Smooth muscle cell (in vitro differentiated cells): ENCODE measurements around the gene AFF4. TPM values are rescaled to one million over a fixed set of nuclear protein-coding genes. Genes with fewer than 3 reads are reported as not detected.
A peak's percentile ranks its signal among the peaks of the same experiment; 100 is the strongest.

Source experiments
- DNase-seq: peaks from one replicate; lab custom pipeline; 2025; ENCODE audit not compliant: unreplicated experiment; lab: John Stamatoyannopoulos, UW
- H2AFZ ChIP-seq: fragments of 200-600 bp; sonication (generic); 2 replicates; pipeline ENCODE4 v1.6.0; 2016; ENCODE audit warnings: antibody characterized with exemption, low read depth, mild to moderate bottlenecking
- H3F3A ChIP-seq: fragments of 200-600 bp; sonication (generic); 2 replicates; pipeline ENCODE4 v1.6.0; 2017; ENCODE audit warnings: antibody characterized with exemption, low read depth
- H3K27ac ChIP-seq: fragments of 200-600 bp; sonication (generic); 2 replicates; pipeline ENCODE4 v1.5.1; 2016; ENCODE audit warnings: low read depth, mild to moderate bottlenecking
- H3K27me3 ChIP-seq: fragments of 200-600 bp; sonication (generic); 2 replicates; pipeline ENCODE4 v1.6.1; 2016; ENCODE audit warnings: low read depth, mild to moderate bottlenecking
- H3K36me3 ChIP-seq: fragments of 200-600 bp; sonication (generic); 2 replicates; pipeline ENCODE4 v1.5.1; 2016; ENCODE audit warnings: low read depth
- H3K4me1 ChIP-seq: fragments of 200-600 bp; sonication (generic); 2 replicates; pipeline ENCODE4 v1.5.1; 2016; ENCODE audit warnings: low read depth
- H3K4me2 ChIP-seq: fragments of 200-600 bp; sonication (generic); 2 replicates; pipeline ENCODE4 v1.6.0; 2016; ENCODE audit warnings: mild to moderate bottlenecking
- H3K4me3 ChIP-seq: fragments of 200-600 bp; sonication (generic); 2 replicates; pipeline ENCODE4 v1.5.1; 2016; ENCODE audit warnings: mild to moderate bottlenecking
- H3K79me2 ChIP-seq: fragments of 200-600 bp; sonication (generic); 2 replicates; pipeline ENCODE4 v1.6.0; 2016; ENCODE audit warnings: low read depth, mild to moderate bottlenecking
- H3K9ac ChIP-seq: fragments of 200-600 bp; sonication (generic); 2 replicates; pipeline ENCODE4 v1.6.0; 2016; ENCODE audit warnings: low read depth
- H3K9me3 ChIP-seq: fragments of 200-600 bp; sonication (generic); replicated peaks from 2 replicates; pipeline ENCODE4 v1.5.1; 2016; ENCODE audit warnings: low read depth
- H4K20me1 ChIP-seq: fragments of 200-600 bp; sonication (generic); 2 replicates; pipeline ENCODE4 v1.6.0; 2016; ENCODE audit warnings: low read depth
- WGBS: methylation state at CpG from one replicate; pipeline ENCODE4 v1.1.7; 2016; ENCODE audit warnings: low lambda C conversion rate; 5-methylcytosine and 5-hydroxymethylcytosine counted together
- polyA plus RNA-seq: library from polyadenylated mRNA; unstranded; fragments of >200 nt; fragmentation: Nextera tagmentation; extraction: Ambion mirVana; gene quantifications from 2 replicates; pipeline ENCODE4 v1.2.1, GENCODE V29; 2016
- total RNA-seq: library from RNA; depleted of rRNA; stranded (reverse); fragments of >200 nt; gene quantifications from 2 replicates; pipeline ENCODE4 v1.2.3, GENCODE V29; 2014
- TF ChIP-seq, protein P1 (sequence below): fragments of 200-600 bp; sonication (generic); IDR thresholded peaks from 2 replicates; pipeline ENCODE4 v1.5.1; 2017; ENCODE audit warnings: borderline replicate concordance, mild to moderate bottlenecking, antibody characterized with exemption; ENCODE audit not compliant: insufficient read depth, poor library complexity, severe bottlenecking

The AFF4 gene
- total and polyA plus RNA-seq, 2 experiments from 2014 or later = 27.8 to 137 TPM

DNA sequence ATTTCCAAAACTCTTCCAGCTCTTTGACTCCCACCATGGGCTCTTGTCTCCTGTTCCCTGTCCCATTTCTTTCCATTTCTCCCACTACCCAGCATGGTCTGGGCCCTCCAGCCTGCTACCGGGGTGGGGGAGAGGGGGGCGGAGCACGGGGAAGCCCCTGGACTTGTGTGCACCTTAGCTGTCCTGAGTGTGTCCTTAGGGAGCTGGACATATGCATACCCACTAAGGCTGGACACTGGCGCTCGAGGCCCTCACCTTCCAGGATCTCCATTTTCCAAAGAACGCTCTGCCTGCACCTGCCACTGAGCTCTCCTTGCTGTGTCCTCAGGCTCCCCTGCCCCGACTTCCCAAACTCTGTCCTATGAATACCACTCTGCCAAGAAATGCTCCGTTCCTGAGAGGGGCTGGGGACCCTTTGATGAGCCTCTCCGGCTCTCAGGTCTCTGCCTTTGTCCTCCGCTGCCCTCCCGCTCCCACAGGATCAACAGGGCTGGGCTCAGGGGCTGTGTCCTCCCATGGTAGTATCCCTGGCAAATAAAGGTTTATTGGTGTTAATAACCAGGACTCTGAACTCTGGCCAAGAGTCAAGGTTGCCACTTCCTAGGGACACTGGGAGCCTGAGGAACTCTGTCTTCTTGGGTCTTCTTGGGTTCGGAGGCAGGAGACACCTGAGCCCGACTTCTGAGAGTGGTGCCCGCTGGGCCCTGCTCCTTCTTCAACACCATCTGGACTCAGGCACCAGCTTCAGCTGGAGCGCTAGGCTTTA, 132.2 kb downstream of the AFF4 start:
- no peaks in the 10 kb centered on the region for H3K36me3 ChIP-seq
- H3K27ac ChIP-seq = no peak overlapping the region
- H4K20me1 ChIP-seq = no peaks in the 10 kb centered on the region
- 89% methylated on average over 15 of the region's 15 CpGs for WGBS
- peaks cover under 1% of the 10 kb centered on the region for H3K4me1 ChIP-seq
- H3K4me2 ChIP-seq = peak overlapping the region; percentile 90
- DNase-seq = no peak
- H3K9ac ChIP-seq = no peak overlapping the region
- no peaks in the 10 kb centered on the region for H3K9me3 ChIP-seq
- TF ChIP-seq, protein P1, sequence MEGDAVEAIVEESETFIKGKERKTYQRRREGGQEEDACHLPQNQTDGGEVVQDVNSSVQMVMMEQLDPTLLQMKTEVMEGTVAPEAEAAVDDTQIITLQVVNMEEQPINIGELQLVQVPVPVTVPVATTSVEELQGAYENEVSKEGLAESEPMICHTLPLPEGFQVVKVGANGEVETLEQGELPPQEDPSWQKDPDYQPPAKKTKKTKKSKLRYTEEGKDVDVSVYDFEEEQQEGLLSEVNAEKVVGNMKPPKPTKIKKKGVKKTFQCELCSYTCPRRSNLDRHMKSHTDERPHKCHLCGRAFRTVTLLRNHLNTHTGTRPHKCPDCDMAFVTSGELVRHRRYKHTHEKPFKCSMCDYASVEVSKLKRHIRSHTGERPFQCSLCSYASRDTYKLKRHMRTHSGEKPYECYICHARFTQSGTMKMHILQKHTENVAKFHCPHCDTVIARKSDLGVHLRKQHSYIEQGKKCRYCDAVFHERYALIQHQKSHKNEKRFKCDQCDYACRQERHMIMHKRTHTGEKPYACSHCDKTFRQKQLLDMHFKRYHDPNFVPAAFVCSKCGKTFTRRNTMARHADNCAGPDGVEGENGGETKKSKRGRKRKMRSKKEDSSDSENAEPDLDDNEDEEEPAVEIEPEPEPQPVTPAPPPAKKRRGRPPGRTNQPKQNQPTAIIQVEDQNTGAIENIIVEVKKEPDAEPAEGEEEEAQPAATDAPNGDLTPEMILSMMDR = no peak
- H3F3A ChIP-seq = no peaks in the 10 kb centered on the region
- peak overlapping the region; percentile 72 for H2AFZ ChIP-seq
- H3K27me3 ChIP-seq = peaks cover 2% of the 10 kb centered on the region
- no peaks in the 10 kb centered on the region for H3K79me2 ChIP-seq
- H3K4me3 ChIP-seq = peak overlapping the region; percentile 73

DNA sequence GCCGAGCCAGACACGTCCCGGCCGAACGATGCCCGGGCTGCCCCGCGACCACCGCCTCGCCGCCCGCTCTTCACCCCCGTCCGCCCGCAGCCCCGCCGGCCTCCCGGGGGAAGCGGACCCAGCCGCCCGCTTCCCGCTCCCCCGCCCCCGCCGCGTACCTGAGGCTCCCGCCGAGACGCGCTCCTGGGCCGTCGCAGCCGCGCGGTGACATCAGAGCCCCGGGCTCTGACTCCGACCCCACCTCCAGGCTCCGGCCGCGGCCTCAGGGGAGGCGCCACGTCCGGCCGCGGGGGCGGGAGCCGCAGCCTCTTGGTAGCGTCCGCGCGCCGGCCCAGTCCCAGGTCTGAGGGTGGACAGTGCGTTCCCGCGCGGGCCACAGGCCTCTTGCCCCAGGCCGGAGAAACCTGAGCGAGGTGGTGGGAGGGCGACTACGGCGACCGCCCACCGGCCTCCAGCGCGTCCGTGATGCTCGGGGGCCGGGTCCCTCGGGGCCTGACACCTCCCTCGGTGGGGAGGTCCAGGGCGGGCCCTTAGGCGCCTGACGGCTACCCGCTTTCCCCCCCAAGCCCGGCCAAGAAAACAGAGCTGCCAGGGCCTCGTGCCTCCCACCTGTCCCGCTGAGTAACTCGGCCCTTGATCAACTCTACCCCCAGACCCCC, 132.9 kb downstream of the AFF4 start, which contains the start of gene SHROOM1:
TSS of gene SHROOM1 (minus strand) at position 212 of the 659 bp plus-strand sequence. CDS start 4,507 bp downstream, outside the sequence.
- TF ChIP-seq, protein P1 = no peak
- H3K9ac ChIP-seq = peak within 1 kb of the TSS; percentile 18
- no peaks in the 10 kb centered on the region for H3K79me2 ChIP-seq
- H3K9me3 ChIP-seq = no peaks in the 10 kb centered on the region
- H3K36me3 ChIP-seq = no peaks in the 10 kb centered on the region
- DNase-seq = no peak
- H2AFZ ChIP-seq = peak within 1 kb of the TSS; percentile 72
- peaks cover 2% of the 10 kb centered on the region for H3K27me3 ChIP-seq
- H3K4me3 ChIP-seq = peak within 1 kb of the TSS; percentile 73
- H3F3A ChIP-seq = no peaks in the 10 kb centered on the region
- peak within 1 kb of the TSS; percentile 90 for H3K4me2 ChIP-seq
- no peaks in the 10 kb centered on the region for H4K20me1 ChIP-seq
- H3K4me1 ChIP-seq = peaks cover 6% of the 10 kb centered on the region
- 7% methylated on average over 42 of the region's 78 CpGs for WGBS
- H3K27ac ChIP-seq = no peak within 1 kb of the TSS

DNA sequence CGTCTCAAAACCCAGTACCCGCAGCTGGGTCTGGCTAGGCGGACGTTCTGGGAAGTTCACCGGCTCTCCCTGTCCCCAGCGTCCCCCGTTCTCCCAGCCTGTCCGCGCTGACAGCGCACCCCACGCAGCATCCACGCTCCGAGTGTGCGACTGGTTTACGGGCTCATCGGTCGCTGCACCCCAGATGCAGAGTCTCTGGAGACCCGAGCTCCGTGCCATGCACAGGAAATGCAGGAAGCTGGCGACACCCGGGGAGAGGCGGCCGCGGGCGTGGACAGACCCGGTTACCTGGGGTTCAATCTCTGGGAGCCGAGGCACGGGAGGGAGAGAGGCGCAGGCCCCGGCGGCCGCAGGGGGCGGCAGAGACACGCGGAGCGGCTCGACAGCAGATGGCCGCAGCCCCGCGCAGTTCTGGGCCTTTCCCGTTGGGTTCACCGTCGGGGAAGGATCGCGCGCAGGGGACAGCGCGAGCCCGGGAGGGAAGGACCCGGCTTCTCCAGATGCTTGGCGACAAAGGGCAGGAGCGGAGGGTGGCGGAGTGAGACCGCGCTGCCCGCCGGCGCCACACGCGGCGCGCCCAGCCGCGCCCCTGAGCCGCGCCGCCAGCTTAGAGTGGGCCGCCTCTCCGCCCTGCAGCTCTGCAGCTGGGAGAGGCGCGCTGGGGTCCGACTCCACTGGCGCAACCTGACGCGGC, 133.5 kb downstream of the AFF4 start:
- WGBS = 11% methylated on average over 54 of the region's 75 CpGs
- TF ChIP-seq, protein P1 = peak; percentile 68

More for the DNA sequence above, 133.5 kb downstream of the AFF4 start:
- Histone ChIP-seq H3F3A (no peaks in the 10 kb centered on the region), H3K36me3 (no peaks in the 10 kb centered on the region), H3K4me1 (peaks cover 11% of the 10 kb centered on the region), H3K9ac (peak overlapping the region; percentile 18), H4K20me1 (no peaks in the 10 kb centered on the region), H3K9me3 (no peaks in the 10 kb centered on the region), H3K27me3 (peaks cover 2% of the 10 kb centered on the region), H2AFZ (peak overlapping the region; percentile 72), H3K4me3 (peak overlapping the region; percentile 73), H3K27ac (no peak overlapping the region), H3K79me2 (no peaks in the 10 kb centered on the region), H3K4me2 (peak overlapping the region; percentile 90)
- DNase-seq = no peak
